Erythroblast (primary cell): Measurements from ENCODE around the gene EYS.

ENCODE experiments used
- GATA1 ChIP-seq: IDR thresholded peaks from 2 replicates; pipeline ENCODE4 v1.6.1; 2011; ENCODE audit warnings: low read depth, mild to moderate bottlenecking, control low read depth, low read length, moderate library complexity
- POLR2A ChIP-seq: IDR thresholded peaks from 2 replicates; pipeline ENCODE4 v1.6.1; 2011; ENCODE audit warnings: mild to moderate bottlenecking, low read length

DNA sequence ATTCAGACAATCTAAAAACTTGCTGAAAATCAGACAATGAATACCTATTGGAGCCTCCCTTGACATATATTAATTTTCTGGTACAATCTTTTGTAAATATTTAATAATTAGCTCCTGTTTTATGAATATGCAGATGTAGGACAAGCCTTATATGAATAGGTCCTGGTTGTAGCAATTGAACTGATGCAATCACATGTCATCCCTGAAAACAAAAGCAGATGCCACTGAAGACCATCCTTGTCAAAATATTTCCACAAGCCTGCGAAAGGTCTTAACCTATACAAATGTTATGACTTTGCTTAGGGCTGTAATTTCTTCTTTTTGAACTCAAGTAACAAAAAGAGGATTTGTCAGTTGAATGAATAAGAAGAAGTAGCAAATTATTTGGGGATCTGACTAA, 722.1 kb downstream of the EYS start:
- TF ChIP-seq POLR2A (no peak), GATA1 (no peak)
